T-helper 1 cell treated with Interleukin-12 subunit alpha and Interleukin-12 subunit beta and Interleukin-4 antibody, amounts not matched to agents 30 ng/mL and 1 ng/mL, for 36 hours (primary cell): Measurements from ENCODE around the gene THSD4. TPM values are rescaled to one million over a fixed set of nuclear protein-coding genes. Genes with fewer than 3 reads are reported as not detected.

Source experiments
- intact Hi-C: fragments of 100-400 bp; cut with micrococcal nuclease; formaldehyde crosslinking; loops from one replicate; pipeline ENCODE4 v1.15.1; 2024
- total RNA-seq: library from RNA; stranded (reverse); gene quantifications from 2 replicates; pipeline ENCODE4 v1.2.3, GENCODE V29; 2022

The THSD4 gene
- not detected in 2 replicates for total RNA-seq

- intact Hi-C loops, result no loop called here
Measured at GRCh38 chr15:71114887-71115566, at the start of gene THSD4. Gene THSD4 (plus strand): TSS chr15:71115471.

DNA sequence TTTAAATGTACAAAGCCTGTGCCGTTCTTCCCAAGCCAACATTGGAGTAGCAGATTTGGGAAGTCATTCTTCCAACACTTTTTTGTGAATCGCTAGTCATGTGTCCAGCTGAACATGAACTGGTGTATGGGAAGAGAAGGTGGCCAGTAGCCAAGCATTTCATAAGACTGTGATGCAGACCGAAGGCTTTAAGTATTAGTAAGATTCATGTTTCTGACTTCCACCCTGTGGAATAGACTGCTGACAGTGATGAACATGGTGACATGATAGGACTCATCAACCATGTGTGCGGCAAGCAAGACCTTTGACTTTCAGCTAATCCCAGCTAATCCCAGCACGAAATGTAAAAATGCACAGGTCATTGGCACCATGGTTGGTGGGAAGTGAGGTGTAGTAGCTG lies 48.3 kb upstream of the THSD4 start:
- intact Hi-C loops, result no loop called here

- intact Hi-C loops, result no loop called here
Measured at GRCh38 chr15:71069693-71070092, 45.6 kb upstream of the THSD4 start.

DNA sequence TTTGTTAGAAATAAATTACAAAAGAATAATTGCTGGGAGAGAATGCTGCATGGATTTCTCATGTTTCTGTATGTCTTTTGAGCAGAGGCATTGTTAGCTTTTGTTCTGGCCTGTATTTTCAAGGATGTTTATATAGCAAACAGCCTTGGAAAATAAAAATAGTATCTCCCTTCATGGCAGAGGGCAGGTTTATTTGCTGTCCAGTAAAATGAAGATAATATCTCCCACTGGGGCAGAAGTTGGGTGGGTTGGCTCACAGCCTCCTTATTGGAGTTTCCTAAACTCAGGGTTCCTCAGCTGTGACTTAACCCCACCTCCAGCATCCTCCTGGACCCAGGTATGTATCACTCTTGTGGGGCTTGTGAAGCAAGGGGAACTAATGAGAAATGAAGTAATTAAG lies 43.7 kb upstream of the THSD4 start:
- intact Hi-C loops, result no loop called here

- intact Hi-C loops, result no loop called here
Measured at GRCh38 chr15:71072423-71072822, 42.8 kb upstream of the THSD4 start.

DNA sequence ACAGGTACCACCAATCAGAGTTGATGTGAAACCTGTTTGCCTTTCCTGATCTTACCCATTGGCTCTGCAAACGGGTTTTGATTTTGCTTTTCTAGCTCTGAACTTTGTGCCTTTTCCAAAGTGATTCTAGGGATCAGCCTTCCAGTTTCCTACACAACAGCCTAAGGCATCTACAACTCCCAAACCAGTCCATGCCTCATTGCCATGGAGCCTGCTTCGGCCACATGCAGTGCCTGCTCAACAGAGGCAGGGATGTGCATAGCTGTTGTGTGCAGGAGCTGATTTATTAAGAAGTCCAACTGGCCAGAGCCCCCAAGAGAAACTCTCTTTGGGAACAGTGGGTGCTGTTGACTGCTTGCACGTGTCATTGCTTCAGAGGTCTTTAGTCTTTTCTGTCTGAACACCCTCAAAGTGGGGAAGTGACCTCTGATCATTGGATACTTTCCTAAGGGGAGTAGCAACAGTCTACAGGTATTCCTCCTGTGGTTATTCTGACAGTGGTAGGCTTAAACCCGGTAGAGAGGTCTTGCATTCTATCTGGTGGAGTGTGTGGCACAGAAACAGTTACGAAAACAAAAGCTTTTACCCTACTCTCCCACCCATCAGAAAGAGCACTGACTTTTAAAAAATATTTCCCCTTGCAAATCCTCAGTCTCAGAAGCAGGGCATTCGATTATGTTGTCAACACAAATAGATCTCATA lies 36.6 kb upstream of the THSD4 start:
- intact Hi-C loops, result no loop called here

DNA sequence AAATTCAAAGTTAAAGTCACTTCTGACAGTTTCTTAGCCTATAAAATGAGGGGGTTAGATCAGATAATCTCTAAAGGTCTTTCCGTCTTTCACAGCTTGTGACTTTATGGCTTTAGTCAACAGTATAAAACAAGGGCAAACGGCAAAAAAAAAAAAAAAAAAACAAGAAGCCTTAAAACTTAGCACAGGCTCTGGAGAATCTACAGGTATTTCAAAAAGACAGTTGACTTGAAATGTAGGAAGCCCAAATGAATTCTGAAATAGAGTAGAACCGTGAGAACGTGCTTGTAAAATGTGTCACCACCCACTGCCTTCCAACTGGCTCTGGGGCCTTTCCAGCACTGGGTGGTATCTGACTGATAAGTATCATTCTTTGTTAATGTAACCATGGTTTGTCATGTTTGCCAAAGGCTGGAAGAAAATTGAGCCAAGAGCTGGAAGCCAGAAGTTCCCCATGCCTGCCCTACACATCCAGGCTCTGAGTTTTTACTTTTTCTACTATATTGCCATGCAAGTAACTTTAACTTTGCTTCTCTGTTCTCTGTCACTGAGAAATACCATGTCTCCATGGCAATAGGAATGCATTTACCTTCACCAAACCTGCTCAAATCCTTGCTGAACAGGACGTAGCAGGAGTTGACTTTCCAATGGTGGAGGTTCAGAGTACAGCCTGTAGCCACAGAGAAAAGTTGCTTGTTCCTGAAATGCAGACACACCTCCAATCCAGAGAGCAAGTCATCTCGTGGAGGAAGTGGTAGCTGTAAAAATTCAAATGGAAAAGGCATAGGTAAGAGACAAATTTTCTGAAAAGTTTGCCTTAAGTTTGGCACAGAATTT lies 35.8 kb upstream of the THSD4 start:
- intact Hi-C loops, result no loop called here

DNA sequence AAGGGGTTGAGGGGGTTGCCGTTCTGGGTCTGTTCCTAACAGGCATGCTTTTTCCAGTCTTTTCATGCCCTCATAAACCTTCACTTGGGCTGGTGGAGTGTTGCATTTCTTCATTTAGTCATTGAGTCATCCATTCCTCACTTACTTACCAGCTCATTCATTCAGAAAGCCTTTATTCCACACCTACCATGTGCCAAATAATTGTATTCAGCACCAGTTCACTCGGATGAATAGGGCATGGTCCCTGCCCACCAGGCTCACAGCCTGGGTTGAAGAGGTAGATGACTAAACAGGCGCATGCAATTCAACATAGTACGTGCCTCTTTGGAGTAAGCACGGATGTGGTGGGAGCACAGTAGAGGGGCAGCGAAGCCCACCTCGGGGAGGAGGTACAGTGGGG lies 35.1 kb upstream of the THSD4 start:
- intact Hi-C loops, result no loop called here

DNA sequence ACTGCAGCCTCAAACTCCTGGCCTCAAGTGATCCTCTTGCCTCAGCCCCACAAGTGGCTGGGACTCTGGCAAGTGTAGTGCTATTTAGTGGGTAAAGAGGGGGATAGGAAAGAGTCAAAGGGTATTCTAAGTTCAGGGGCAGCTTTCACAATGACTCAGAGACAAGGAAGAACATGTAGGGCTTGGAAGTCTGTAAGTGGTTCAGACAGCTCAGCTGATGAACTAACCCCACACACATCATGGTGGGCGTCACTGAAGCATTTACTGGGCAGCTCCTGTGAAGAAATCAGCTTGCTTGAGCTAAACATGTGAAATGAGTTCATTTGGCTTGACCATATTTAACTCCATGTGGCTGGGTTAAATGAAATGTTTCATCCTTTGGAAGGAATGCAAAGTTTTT lies 34.6 kb upstream of the THSD4 start:
- intact Hi-C loops, result no loop called here

DNA sequence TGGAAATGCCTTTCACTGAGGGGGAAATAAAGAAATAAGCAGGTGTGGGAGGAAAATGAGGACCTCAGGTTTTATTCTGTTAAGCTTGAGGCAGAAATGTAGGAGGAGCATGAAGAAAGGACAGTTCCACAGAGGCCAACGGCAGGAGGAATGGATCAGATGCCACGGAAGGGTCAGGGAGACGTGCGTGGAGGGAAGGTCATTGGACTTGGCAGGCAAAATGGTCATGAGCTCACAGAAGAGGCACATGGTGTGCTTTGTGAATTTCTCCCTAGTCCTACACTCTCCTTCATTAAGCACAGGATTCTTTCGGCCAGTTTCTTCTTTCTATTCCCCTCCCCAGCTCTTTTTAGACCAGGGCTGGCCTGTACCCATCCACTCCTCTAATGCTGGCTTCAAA lies 32.5 kb upstream of the THSD4 start:
- intact Hi-C loops, result no loop called here

DNA sequence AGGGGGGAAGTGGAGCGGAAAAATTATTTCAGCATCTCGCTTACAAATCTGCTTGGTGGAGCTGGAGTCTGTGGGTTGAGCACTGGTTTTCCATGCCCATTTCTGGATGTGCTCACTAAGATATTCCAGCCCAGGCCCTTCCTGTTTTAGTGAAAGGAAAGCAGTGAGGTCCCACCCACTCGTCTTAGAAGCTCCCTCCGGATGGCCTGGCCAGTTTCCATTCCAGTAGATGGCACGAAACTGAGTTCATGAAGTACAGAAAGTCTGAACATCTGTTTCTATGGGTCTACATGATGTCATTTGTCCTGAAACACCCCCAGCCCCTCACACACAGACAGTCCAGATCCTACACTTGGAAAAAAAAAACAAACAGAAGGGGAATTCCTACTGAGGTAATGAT lies 31.9 kb upstream of the THSD4 start:
- intact Hi-C loops, result no loop called here

GRCh38 chr15:71084264-71084663 lies 31.0 kb upstream of the THSD4 start:
- intact Hi-C loops, result no loop called here

DNA sequence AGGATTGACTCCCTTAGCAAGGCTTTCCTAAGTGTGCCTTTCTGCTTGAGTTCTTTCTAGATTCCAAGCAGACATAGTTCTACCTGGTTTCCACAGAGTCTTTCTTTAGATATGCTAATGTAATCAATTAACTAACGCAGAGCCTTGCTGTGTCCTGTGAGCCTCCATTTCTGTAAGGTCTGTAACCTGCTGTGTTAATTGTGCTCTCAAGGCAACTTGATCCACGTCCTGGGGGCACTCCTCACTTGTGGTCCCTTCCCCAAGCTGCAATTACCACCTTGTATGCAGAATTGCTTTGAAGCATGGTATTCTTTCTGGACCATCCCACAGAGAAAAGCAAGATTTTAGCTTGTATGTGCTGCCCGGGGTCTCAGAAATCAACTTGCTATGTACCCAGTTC lies 29.5 kb upstream of the THSD4 start:
- intact Hi-C loops, result no loop called here

GRCh38 chr15:71088155-71088554 lies 27.1 kb upstream of the THSD4 start:
- intact Hi-C loops, result no loop called here

GRCh38 chr15:71088683-71089082 lies 26.6 kb upstream of the THSD4 start:
- intact Hi-C loops, result no loop called here

DNA sequence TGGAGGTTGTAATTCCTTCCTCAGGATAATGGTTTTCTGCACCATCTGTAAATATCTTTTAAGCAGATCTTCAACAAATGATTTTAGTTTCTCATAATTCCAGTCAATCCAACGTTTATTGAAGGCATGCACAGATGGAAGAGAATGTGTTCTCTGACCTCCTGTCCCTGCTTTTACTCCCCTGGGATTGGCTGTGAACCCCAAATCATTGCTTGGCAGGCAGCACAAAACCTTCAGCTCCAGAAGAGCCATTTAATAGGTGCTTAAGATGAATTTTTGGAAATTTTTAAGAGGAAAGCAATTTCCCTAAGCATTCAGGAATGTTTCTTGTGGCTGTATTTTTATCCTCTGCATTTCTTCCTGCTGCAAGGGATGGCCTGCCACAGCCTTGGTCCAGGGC lies 25.5 kb upstream of the THSD4 start:
- intact Hi-C loops, result no loop called here

GRCh38 chr15:71091601-71092000 lies 23.7 kb upstream of the THSD4 start:
- intact Hi-C loops, result no loop called here

DNA sequence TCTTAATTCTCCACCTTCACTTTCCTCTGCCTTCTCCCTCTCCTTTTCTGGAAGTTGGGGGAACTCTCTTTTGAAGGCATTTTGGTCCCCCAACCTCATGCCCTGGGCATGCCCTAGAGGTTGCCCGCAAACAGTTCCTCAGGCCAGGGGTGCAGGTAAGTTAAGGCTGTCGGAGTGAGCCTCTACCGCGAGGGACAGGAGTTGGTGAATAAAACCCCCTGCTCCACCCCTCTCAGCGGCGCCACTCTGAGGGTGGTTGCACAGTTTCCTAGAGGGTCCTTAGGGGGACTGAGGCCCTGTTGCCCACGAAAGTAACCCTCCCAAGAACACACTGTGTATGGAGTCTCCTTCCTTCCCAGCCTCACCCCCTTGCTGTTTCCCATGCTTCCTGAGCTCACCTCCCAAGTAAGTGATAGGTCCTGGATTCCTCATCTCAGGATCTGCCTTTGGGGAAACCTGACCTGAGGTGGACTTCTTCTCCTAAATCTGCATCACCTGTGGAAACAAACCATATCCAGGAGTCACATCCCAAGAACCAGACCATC lies 23.1 kb upstream of the THSD4 start:
- intact Hi-C loops, result no loop called here

DNA sequence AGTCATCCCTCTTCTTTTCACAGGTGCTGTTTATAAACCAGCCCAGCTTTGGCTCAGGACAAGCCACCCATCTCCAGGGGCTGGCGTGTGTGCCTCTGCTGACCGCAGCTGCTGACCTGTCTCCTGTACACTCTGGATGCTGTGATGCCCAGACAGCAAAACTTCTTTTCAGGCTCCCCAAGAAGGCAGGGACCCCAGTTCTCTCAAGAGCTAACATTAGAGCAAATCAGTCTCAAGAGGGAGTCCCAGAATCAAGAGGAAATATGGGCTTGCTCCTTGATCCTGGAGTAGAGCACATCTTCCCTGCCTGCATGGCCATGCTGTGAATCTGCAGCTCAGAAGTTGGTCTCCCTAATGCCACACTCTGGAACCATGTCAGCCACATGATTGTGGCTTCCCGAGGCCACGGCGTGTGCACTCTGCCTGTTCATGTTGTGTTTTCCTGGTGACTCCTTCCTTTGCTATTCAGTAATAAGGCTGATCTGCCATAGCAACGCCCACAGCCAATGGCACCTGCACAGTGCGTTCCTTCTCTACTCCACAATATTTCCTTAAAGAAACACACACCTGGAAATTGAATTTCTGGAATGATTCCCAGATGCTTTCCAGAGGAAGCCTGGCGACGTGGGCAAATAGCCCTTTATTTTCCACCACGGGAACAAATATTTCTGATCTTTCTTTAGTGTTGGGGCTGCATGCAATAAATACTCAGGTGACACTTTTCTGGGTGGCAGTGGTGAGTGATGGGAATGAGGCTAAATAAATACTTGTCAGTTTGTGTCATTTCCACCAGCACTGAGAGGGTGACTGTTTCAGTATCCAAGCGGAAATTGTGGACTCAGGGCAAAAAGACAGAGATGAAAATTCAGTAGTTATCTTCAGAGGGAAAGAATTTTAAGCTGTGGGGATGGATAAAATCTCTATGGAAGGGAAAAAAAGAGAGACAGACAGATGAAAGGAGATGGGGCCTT lies 21.9 kb upstream of the THSD4 start:
- intact Hi-C loops, result no loop called here

DNA sequence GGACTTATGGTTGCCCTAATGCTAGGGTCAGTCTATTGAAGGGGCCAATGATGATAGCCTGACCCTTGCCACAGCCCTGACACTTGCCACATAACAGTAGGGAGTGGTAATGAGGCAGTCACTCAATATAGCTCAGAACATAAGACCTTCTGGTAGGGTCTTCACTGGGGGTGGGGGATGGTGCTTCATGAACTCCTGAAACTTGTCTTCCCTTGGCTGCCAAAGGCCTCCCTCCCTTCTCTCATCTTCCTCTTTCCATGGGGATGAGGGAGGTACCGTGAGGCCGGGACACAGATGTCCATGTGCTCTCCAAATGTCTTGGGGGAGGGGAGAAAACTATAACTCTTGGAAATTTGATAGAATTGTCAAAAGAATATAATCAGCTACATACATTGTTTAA lies 21.1 kb upstream of the THSD4 start:
- intact Hi-C loops, result no loop called here

DNA sequence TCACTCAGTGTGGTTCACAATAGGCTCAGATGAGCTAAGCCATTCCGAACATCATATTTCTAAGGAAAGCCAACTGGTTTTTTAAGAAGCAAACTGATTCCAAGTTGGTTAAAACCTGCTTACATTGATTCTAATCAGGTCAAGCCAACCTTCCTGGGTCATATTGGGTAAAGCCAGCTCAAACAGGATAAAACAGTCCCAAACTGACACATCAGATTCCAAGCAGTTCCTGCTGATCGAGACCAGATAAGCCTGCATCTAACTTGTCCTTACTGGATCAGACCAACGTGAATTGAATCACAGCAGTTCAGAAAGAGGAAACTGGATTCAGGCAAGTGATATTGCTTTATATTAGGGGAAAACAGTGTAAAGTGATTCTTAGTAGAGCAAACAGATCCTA lies 18.6 kb upstream of the THSD4 start:
- intact Hi-C loops, result no loop called here
